PC-3 (cell line): ENCODE measurements around the gene MARCHF11. TPM values are rescaled to one million over a fixed set of nuclear protein-coding genes. Genes with fewer than 3 reads are reported as not detected.

Experiments used
- ATAC-seq: fragments of 200-7000 bp; cut with Tn5 transposase; 2 replicates; pipeline ENCODE4 v1.9.1; 2020; ENCODE audit warnings: mild to moderate bottlenecking, moderate library complexity
- BruUV-seq: library from RNA; stranded (reverse); fragments of 400-500 nt; replicated peaks from 2 replicates; lab custom pipeline; 2021; lab: Mats Ljungman, UMichigan
- CTCF ChIA-PET: fragments of 300-600 bp; sonication (Branson Sonifier 250); formaldehyde crosslinking; loops from one replicate; lab custom pipeline; 2022; ENCODE audit warnings: antibody characterized with exemption; lab: Charles Lee
- POLR2A ChIA-PET: fragments of 300-600 bp; sonication (Branson Sonifier 250); formaldehyde crosslinking; loops from one replicate; lab custom pipeline; 2022; ENCODE audit warnings: antibody characterized with exemption; ENCODE audit not compliant: unreplicated experiment; lab: Charles Lee
- DNase-seq: peaks from one replicate; pipeline ENCODE4 v3.0.0-alpha.2; 2015
- H2AFZ ChIP-seq: fragments of 300-600 bp; sonication (generic); 2 replicates; pipeline ENCODE4 v1.6.0; 2016; ENCODE audit warnings: antibody characterized with exemption, low read length
- H3F3A ChIP-seq: fragments of 300-600 bp; sonication (generic); one replicate; pipeline ENCODE4 v1.6.0; 2017; ENCODE audit warnings: antibody characterized with exemption, low read length, control low read depth, mild to moderate bottlenecking; ENCODE audit not compliant: unreplicated experiment
- H3K27ac ChIP-seq: fragments of 300-600 bp; sonication (generic); 2 replicates; pipeline ENCODE4 v1.5.1; 2016; ENCODE audit warnings: mild to moderate bottlenecking, low read length
- H3K27me3 ChIP-seq: fragments of 300-600 bp; sonication (generic); 2 replicates; pipeline ENCODE4 v1.6.1; 2016; ENCODE audit warnings: low read length, mixed read lengths
- H3K36me3 ChIP-seq: fragments of 300-600 bp; sonication (generic); 2 replicates; pipeline ENCODE4 v1.6.1; 2016; ENCODE audit warnings: low read depth, mixed run types, low read length, mixed read lengths
- H3K4me1 ChIP-seq: fragments of 300-600 bp; sonication (generic); 2 replicates; pipeline ENCODE4 v1.5.1; 2016; ENCODE audit warnings: low read length; ENCODE audit not compliant: insufficient read depth
- H3K4me2 ChIP-seq: fragments of 300-600 bp; sonication (generic); 2 replicates; pipeline ENCODE4 v1.6.0; 2016; ENCODE audit warnings: low read length
- H3K4me3 ChIP-seq: fragments of 300-600 bp; sonication (generic); 2 replicates; pipeline ENCODE4 v1.5.1; 2016; ENCODE audit warnings: mild to moderate bottlenecking, low read length, mixed read lengths
- H3K79me2 ChIP-seq: fragments of 300-600 bp; sonication (generic); 2 replicates; pipeline ENCODE4 v1.6.1; 2017; ENCODE audit warnings: low read length, mixed read lengths
- H3K9ac ChIP-seq: fragments of 300-600 bp; sonication (generic); 2 replicates; pipeline ENCODE4 v1.6.0; 2016; ENCODE audit warnings: mild to moderate bottlenecking, low read length
- H3K9me2 ChIP-seq: fragments of 300-600 bp; sonication (generic); replicated peaks from 2 replicates; pipeline ENCODE4 v1.6.1; 2016; ENCODE audit warnings: mixed run types, low read length, mixed read lengths
- H3K9me3 ChIP-seq: fragments of 300-600 bp; sonication (generic); 2 replicates; pipeline ENCODE4 v1.6.1; 2016; ENCODE audit warnings: low read length, mixed read lengths
- H4K20me1 ChIP-seq: fragments of 300-600 bp; sonication (generic); 2 replicates; pipeline ENCODE4 v1.6.1; 2016; ENCODE audit warnings: low read length, mixed read lengths
- EZH2 ChIP-seq: fragments of 300-600 bp; sonication (generic); IDR thresholded peaks from one replicate; pipeline ENCODE4 v1.6.1; 2017; ENCODE audit warnings: antibody characterized with exemption, mild to moderate bottlenecking, low read length; ENCODE audit not compliant: unreplicated experiment
- EZH2phosphoT487 ChIP-seq: fragments of 300-600 bp; sonication (generic); IDR thresholded peaks from 2 replicates; pipeline ENCODE4 v1.6.1; 2018; ENCODE audit warnings: mild to moderate bottlenecking, antibody characterized with exemption, low read length, borderline replicate concordance
- intact Hi-C: fragments of 100-400 bp; cut with micrococcal nuclease; formaldehyde crosslinking; loops from 2 replicates; pipeline ENCODE4 v1.9.0; 2023
- total RNA-seq: library from RNA; depleted of rRNA; stranded (reverse); fragments of >200 nt; gene quantifications from 2 replicates; pipeline ENCODE4 v1.2.3, GENCODE V29; 2014
- TF ChIP-seq, protein P1 (sequence below): fragments of 300-600 bp; sonication (generic); conservative IDR thresholded peaks from 2 replicates; pipeline ENCODE4 v1.5.1; 2017; ENCODE audit warnings: antibody characterized with exemption, low read depth, mild to moderate bottlenecking, low read length

Gene MARCHF11
- total RNA-seq, 1 experiment from 2014 or later, result not detected

DNA sequence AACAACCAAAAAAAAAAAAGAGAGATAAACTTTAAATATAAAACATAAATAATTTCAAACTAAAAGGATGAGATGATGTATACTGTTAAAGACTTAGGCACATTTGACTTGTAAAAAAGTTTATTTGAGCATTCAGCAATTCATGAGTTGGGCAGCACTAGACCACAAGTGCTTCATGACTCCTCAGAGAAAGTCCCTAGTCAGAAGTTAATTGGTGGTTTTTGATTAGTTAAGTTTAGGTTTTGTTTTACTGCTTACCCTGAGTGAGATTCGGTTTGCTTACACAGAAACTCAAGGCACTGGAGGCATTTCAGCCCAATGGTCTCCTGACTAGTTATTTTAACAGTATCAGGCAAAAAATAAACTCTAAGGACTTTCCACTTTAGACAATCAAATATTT, 129.2 kb downstream of the MARCHF11 start:
- H3K4me1 ChIP-seq, result no peaks in the 10 kb centered on the region
- no peak overlapping the region for H3K9ac ChIP-seq
- CTCF ChIA-PET, result no interaction called here
- intact Hi-C loops, result no loop called here
- BruUV-seq, result no TSS peak
- no peak overlapping the region for H2AFZ ChIP-seq
- H3K27ac ChIP-seq, result no peak overlapping the region
- POLR2A ChIA-PET, result no interaction called here
- TF ChIP-seq EZH2, result no peak
- TF ChIP-seq EZH2phosphoT487, result no peak
- TF ChIP-seq, protein P1, sequence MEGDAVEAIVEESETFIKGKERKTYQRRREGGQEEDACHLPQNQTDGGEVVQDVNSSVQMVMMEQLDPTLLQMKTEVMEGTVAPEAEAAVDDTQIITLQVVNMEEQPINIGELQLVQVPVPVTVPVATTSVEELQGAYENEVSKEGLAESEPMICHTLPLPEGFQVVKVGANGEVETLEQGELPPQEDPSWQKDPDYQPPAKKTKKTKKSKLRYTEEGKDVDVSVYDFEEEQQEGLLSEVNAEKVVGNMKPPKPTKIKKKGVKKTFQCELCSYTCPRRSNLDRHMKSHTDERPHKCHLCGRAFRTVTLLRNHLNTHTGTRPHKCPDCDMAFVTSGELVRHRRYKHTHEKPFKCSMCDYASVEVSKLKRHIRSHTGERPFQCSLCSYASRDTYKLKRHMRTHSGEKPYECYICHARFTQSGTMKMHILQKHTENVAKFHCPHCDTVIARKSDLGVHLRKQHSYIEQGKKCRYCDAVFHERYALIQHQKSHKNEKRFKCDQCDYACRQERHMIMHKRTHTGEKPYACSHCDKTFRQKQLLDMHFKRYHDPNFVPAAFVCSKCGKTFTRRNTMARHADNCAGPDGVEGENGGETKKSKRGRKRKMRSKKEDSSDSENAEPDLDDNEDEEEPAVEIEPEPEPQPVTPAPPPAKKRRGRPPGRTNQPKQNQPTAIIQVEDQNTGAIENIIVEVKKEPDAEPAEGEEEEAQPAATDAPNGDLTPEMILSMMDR, result no peak
- H3K9me2 ChIP-seq, result no peaks in the 10 kb centered on the region
- ATAC-seq (no peak), DNase-seq (no peak)
- H3K36me3 ChIP-seq, result no peaks in the 10 kb centered on the region
- no peaks in the 10 kb centered on the region for H3F3A ChIP-seq
- no peak overlapping the region for H3K4me3 ChIP-seq
- no peaks in the 10 kb centered on the region for H4K20me1 ChIP-seq
- no peaks in the 10 kb centered on the region for H3K27me3 ChIP-seq
- no peak overlapping the region for H3K4me2 ChIP-seq
- H3K9me3 ChIP-seq, result no peaks in the 10 kb centered on the region
- no peaks in the 10 kb centered on the region for H3K79me2 ChIP-seq

DNA sequence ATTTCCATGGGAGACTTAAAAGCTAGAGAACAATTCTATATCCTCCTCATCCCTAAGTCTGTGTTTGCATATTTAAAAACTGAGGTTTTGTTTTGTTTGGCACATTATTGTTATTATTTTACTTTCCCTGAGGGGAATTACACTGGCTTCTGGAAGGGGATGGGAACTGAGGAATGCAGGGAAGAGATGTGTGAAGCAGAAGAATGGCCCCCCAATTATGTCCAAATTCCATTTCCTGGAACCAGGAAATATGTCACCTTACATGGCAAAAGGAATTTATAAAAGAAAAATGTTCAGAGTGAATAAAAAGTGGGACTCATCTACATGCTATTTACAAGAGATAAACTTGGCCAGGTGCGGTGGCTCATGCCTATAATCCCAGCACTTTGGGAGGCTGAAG, 129.8 kb downstream of the MARCHF11 start:
- Histone ChIP-seq H4K20me1 (no peaks in the 10 kb centered on the region), H3K4me2 (no peak overlapping the region), H3K9me3 (peaks cover 3% of the 10 kb centered on the region; the same call in 1 of the 2 replicates), H3K9ac (no peak overlapping the region), H3F3A (no peaks in the 10 kb centered on the region), H2AFZ (no peak overlapping the region), H3K27ac (no peak overlapping the region), H3K36me3 (no peaks in the 10 kb centered on the region), H3K4me1 (no peaks in the 10 kb centered on the region), H3K79me2 (no peaks in the 10 kb centered on the region), H3K4me3 (no peak overlapping the region), H3K9me2 (no peaks in the 10 kb centered on the region), H3K27me3 (no peaks in the 10 kb centered on the region)
- ChIA-PET CTCF (no interaction called here), POLR2A (no interaction called here)
- DNase-seq, result no peak
- ATAC-seq, result no peak
- intact Hi-C loops, result no loop called here
- BruUV-seq, result no TSS peak
- TF ChIP-seq EZH2phosphoT487, result no peak
- TF ChIP-seq, protein P1, result no peak
- no peak for TF ChIP-seq EZH2

DNA sequence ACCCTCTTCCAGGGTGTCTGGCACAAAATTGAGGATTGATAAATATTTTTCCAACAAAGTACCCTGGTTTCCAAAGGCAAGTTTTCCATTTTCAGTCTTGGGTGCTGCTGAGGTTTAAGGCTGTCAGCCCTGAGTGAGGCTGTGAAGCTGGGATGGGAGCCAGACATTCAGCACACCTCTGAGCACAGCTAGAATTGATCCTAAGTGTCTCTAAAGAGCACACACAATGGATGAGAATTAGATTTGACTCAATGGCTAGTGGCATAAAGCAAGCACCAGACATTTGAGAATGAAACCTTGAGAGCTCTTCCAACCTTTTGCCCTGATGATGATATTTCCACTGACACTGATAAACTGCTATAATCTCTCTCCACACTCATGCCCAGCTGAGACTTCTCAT, 131.5 kb downstream of the MARCHF11 start:
- no peak for DNase-seq
- no peaks in the 10 kb centered on the region for H3K9me2 ChIP-seq
- H3K4me2 ChIP-seq, result no peak overlapping the region
- intact Hi-C loops, result no loop called here
- peaks cover 4% of the 10 kb centered on the region; the same call in 1 of the 2 replicates for H3K9me3 ChIP-seq
- TF ChIP-seq EZH2phosphoT487, result no peak
- TF ChIP-seq, protein P1, result no peak
- TF ChIP-seq EZH2, result no peak
- H3K4me1 ChIP-seq, result no peaks in the 10 kb centered on the region
- ChIA-PET POLR2A (no interaction called here), CTCF (no interaction called here)
- H3K36me3 ChIP-seq, result no peaks in the 10 kb centered on the region
- no peaks in the 10 kb centered on the region for H3K79me2 ChIP-seq
- no peak for ATAC-seq
- no peak overlapping the region for H3K4me3 ChIP-seq
- no TSS peak for BruUV-seq
- H3K27me3 ChIP-seq, result no peaks in the 10 kb centered on the region
- no peak overlapping the region for H3K9ac ChIP-seq
- H3K27ac ChIP-seq, result no peak overlapping the region
- no peaks in the 10 kb centered on the region for H4K20me1 ChIP-seq
- H2AFZ ChIP-seq, result no peak overlapping the region
- H3F3A ChIP-seq, result no peaks in the 10 kb centered on the region
